CD4-positive, alpha-beta T cell treated with Interleukin-6 for 4 hours (primary cell): ENCODE data around the gene SDK2.

Experiments
- DNase-seq: peaks from one replicate; pipeline ENCODE4 v3.0.0-alpha.2; 2020; ENCODE audit warnings: mixed read lengths

Gene SDK2

GRCh38 chr17:73644145-73645049 lies at the start of gene SDK2:
Gene SDK2 (minus strand): TSS chr17:73644445. CDS start chr17:73644088, 357 bp downstream.
- DNase-seq, result peak; percentile 18

- DNase-seq, result no peak
These were observed 48.8 kb upstream of the SDK2 start for GRCh38 chr17:73693071-73693470.

- DNase-seq, result no peak
These were observed 47.1 kb upstream of the SDK2 start for GRCh38 chr17:73691321-73691766.

- no peak for DNase-seq
These were observed 46.4 kb upstream of the SDK2 start for GRCh38 chr17:73690676-73691075.

- DNase-seq, result no peak
These were observed 45.5 kb upstream of the SDK2 start for GRCh38 chr17:73689596-73690275.

GRCh38 chr17:73686961-73687360 lies 42.7 kb upstream of the SDK2 start:
- no peak for DNase-seq

GRCh38 chr17:73686126-73686525 lies 41.9 kb upstream of the SDK2 start:
- no peak for DNase-seq

GRCh38 chr17:73684183-73684582 lies 39.9 kb upstream of the SDK2 start:
- no peak for DNase-seq

- DNase-seq, result no peak
These were observed 39.5 kb upstream of the SDK2 start for GRCh38 chr17:73683771-73684170.

- DNase-seq, result no peak
These were observed 37.7 kb upstream of the SDK2 start for GRCh38 chr17:73681946-73682345.

- no peak for DNase-seq
These were observed 35.2 kb upstream of the SDK2 start for GRCh38 chr17:73679476-73679875.

- DNase-seq, result no peak
These were observed 34.8 kb upstream of the SDK2 start for GRCh38 chr17:73678999-73679398.

GRCh38 chr17:73669771-73670170 lies 25.5 kb upstream of the SDK2 start:
- DNase-seq, result no peak

- no peak for DNase-seq
These were observed 23.1 kb upstream of the SDK2 start for GRCh38 chr17:73667181-73667959.

- no peak for DNase-seq
These were observed 19.4 kb upstream of the SDK2 start for GRCh38 chr17:73663614-73664013.

- DNase-seq, result no peak
These were observed 16.1 kb upstream of the SDK2 start for GRCh38 chr17:73660366-73660765.

- no peak for DNase-seq
These were observed 14.7 kb upstream of the SDK2 start for GRCh38 chr17:73658821-73659515.

- DNase-seq, result peak; percentile 48
These were observed 13.3 kb upstream of the SDK2 start for GRCh38 chr17:73657473-73658116.

- DNase-seq, result no peak
These were observed 10.0 kb upstream of the SDK2 start for GRCh38 chr17:73654241-73654640.

GRCh38 chr17:73653810-73654209 lies 9.6 kb upstream of the SDK2 start:
- DNase-seq, result no peak

GRCh38 chr17:73652886-73653480 lies 8.7 kb upstream of the SDK2 start:
- DNase-seq, result no peak
